Loucy (cell line): ENCODE measurements around the gene INTS14.
"Not testable (repeated sequence)": the region's sequence is repeated elsewhere in the genome, so short reads cannot be mapped to it uniquely, and the experiment has no call there.

Experiments used
- H2AFZ ChIP-seq: fragments of 200-600 bp; sonication (generic); 2 replicates; pipeline ENCODE4 v1.6.0; 2016; ENCODE audit warnings: antibody characterized with exemption, mild to moderate bottlenecking, low read length, moderate library complexity
- H3F3A ChIP-seq: fragments of 200-600 bp; 2 replicates; pipeline ENCODE4 v1.6.0; 2016; ENCODE audit warnings: antibody characterized with exemption, low read depth, mild to moderate bottlenecking
- H3K27me3 ChIP-seq: fragments of 200-600 bp; sonication (generic); 2 replicates; pipeline ENCODE4 v1.6.1; 2014; ENCODE audit warnings: low read length, mild to moderate bottlenecking; ENCODE audit not compliant: insufficient read depth, poor library complexity, severe bottlenecking
- H3K36me3 ChIP-seq: fragments of 200-600 bp; sonication (generic); 2 replicates; pipeline ENCODE4 v1.6.1; 2016; ENCODE audit warnings: low read length; ENCODE audit not compliant: insufficient read depth
- H3K4me1 ChIP-seq: fragments of 200-600 bp; sonication (generic); 2 replicates; pipeline ENCODE4 v1.5.1; 2014; ENCODE audit warnings: low read length, mild to moderate bottlenecking; ENCODE audit not compliant: insufficient read depth, poor library complexity, severe bottlenecking
- H3K4me2 ChIP-seq: fragments of 200-600 bp; sonication (generic); 2 replicates; pipeline ENCODE4 v1.6.0; 2014; ENCODE audit warnings: antibody characterized with exemption, low read length, low read depth, mild to moderate bottlenecking; ENCODE audit not compliant: poor library complexity, severe bottlenecking
- H3K4me3 ChIP-seq: fragments of 200-600 bp; sonication (generic); 2 replicates; pipeline ENCODE4 v1.5.1; 2014; ENCODE audit warnings: low read length, mild to moderate bottlenecking, mixed read lengths; ENCODE audit not compliant: poor library complexity, severe bottlenecking
- H3K79me2 ChIP-seq: fragments of 200-600 bp; sonication (generic); 2 replicates; pipeline ENCODE4 v1.6.1; 2014; ENCODE audit warnings: low read length; ENCODE audit not compliant: insufficient read depth
- H3K9ac ChIP-seq: fragments of 200-600 bp; sonication (generic); 2 replicates; pipeline ENCODE4 v1.6.0; 2014; ENCODE audit warnings: mild to moderate bottlenecking, low read depth, low read length, moderate library complexity; ENCODE audit not compliant: poor library complexity, severe bottlenecking
- H3K9me2 ChIP-seq: fragments of 200-600 bp; sonication (generic); replicated peaks from 2 replicates; pipeline ENCODE4 v1.6.1; 2016; ENCODE audit warnings: low read depth, low read length, mixed read lengths
- H3K9me3 ChIP-seq: fragments of 200-600 bp; sonication (generic); 2 replicates; pipeline ENCODE4 v1.6.1; 2014; ENCODE audit warnings: mild to moderate bottlenecking, antibody characterized with exemption, low read length, low read depth; ENCODE audit not compliant: insufficient read depth
- H4K20me1 ChIP-seq: fragments of 200-600 bp; sonication (generic); 2 replicates; pipeline ENCODE4 v1.6.0; 2014; ENCODE audit warnings: antibody characterized with exemption, low read length, mild to moderate bottlenecking; ENCODE audit not compliant: insufficient read depth, poor library complexity, severe bottlenecking
- EZH2phosphoT487 ChIP-seq: fragments of 200-600 bp; IDR thresholded peaks from 2 replicates; pipeline ENCODE4 v1.6.1; 2018; ENCODE audit warnings: antibody characterized with exemption, mild to moderate bottlenecking, moderate library complexity, borderline replicate concordance
- TF ChIP-seq, protein P1 (sequence below): fragments of 200-600 bp; sonication (generic); conservative IDR thresholded peaks from 2 replicates; pipeline ENCODE4 v1.5.1; 2014; ENCODE audit warnings: mild to moderate bottlenecking, antibody characterized with exemption, low read length

Gene INTS14

GRCh38 chr15:65619626-65620290, 8.8 kb upstream of the INTS14 start:
- Histone ChIP-seq H3K9ac (no peak overlapping the region), H3K9me2 (no peaks in the 10 kb centered on the region), H3K4me2 (no peak overlapping the region), H3K27me3 (no peaks in the 10 kb centered on the region), H3K4me3 (no peak overlapping the region), H3K79me2 (no peaks in the 10 kb centered on the region), H4K20me1 (no peaks in the 10 kb centered on the region), H3F3A (no peaks in the 10 kb centered on the region), H2AFZ (no peak overlapping the region), H3K4me1 (peaks cover 12% of the 10 kb centered on the region), H3K36me3 (no peaks in the 10 kb centered on the region; the same call in 1 of the 2 replicates), H3K9me3 (no peaks in the 10 kb centered on the region)
- TF ChIP-seq EZH2phosphoT487 = no peak
- TF ChIP-seq, protein P1, sequence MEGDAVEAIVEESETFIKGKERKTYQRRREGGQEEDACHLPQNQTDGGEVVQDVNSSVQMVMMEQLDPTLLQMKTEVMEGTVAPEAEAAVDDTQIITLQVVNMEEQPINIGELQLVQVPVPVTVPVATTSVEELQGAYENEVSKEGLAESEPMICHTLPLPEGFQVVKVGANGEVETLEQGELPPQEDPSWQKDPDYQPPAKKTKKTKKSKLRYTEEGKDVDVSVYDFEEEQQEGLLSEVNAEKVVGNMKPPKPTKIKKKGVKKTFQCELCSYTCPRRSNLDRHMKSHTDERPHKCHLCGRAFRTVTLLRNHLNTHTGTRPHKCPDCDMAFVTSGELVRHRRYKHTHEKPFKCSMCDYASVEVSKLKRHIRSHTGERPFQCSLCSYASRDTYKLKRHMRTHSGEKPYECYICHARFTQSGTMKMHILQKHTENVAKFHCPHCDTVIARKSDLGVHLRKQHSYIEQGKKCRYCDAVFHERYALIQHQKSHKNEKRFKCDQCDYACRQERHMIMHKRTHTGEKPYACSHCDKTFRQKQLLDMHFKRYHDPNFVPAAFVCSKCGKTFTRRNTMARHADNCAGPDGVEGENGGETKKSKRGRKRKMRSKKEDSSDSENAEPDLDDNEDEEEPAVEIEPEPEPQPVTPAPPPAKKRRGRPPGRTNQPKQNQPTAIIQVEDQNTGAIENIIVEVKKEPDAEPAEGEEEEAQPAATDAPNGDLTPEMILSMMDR = no peak

DNA sequence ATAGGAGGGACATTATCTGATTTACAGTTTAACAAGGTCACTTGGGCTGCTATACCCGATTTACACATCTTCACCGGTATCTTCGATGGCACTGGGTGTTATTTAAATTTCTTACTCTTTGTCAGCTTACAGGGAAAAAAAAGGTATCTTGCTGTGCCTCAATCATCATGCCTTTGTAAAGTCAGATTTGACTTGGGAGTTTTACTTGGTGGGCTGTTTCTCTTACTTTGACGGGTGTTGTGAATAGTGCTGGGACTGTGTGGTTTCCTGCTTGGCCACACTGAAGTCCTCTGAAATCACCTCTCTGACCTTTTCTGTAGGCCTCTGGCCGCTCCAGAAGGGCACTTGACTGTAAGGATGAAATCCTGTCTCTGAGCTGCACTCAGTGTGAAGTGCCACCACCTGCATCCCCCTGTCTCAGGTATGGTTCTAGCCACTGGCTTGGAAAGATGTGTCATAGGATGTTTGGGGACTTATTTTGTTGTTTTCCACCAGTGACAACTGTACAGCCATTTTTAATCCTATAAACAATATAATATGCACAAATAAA, 7.7 kb upstream of the INTS14 start:
- TF ChIP-seq, protein P1 = no peak
- no peak for TF ChIP-seq EZH2phosphoT487
- Histone ChIP-seq H2AFZ (no peak overlapping the region), H3K9ac (no peak overlapping the region), H3K4me1 (peaks cover 14% of the 10 kb centered on the region), H3K9me3 (no peaks in the 10 kb centered on the region), H3K4me2 (no peak overlapping the region), H3K79me2 (no peaks in the 10 kb centered on the region), H3K4me3 (no peak overlapping the region), H3K27me3 (no peaks in the 10 kb centered on the region), H3K36me3 (no peaks in the 10 kb centered on the region), H3F3A (no peaks in the 10 kb centered on the region), H4K20me1 (no peaks in the 10 kb centered on the region), H3K9me2 (no peaks in the 10 kb centered on the region)

GRCh38 chr15:65615887-65616286, 5.0 kb upstream of the INTS14 start:
- not testable (repeated sequence) for H3K9me2 ChIP-seq, H3K36me3 ChIP-seq, H3K4me2 ChIP-seq, H3K27me3 ChIP-seq, H2AFZ ChIP-seq, H3K4me3 ChIP-seq, H3K9ac ChIP-seq, H3F3A ChIP-seq, H4K20me1 ChIP-seq, H3K9me3 ChIP-seq
- Histone ChIP-seq H3K4me1 (peaks cover 38% of the 10 kb centered on the region), H3K79me2 (peaks cover 14% of the 10 kb centered on the region; the same call in 1 of the 2 replicates)
